Measurements from ENCODE around the gene BCR. TPM values are rescaled to one million over a fixed set of nuclear protein-coding genes. Genes with fewer than 3 reads are reported as not detected.
A peak's percentile ranks its signal among the peaks of the same experiment; 100 is the strongest.

The BCR gene
- total and polyA plus RNA-seq, 10 donors: 15.2 to 64.8 (median 50.7) TPM

- intact Hi-C loops (cut with DNase I; ENCODE audit: low total_unique reads): no loop called here
- H3K27ac ChIP-seq: peak overlapping the region in 1 of 8 donors; percentile 26
Observed at GRCh38 chr22:23156286-23156685, 24.0 kb upstream of the BCR start.

GRCh38 chr22:23157560-23158515, 22.5 kb upstream of the BCR start:
- intact Hi-C loops (cut with DNase I; ENCODE audit: low total_unique reads): no loop called here
- 81 to 92% (median 88%) methylated on average over 14 to 22 of the region's 22 CpGs for WGBS, 5 donors
- H3K36me3 ChIP-seq: peaks cover 0 to 4% (median 0%) of the 10 kb centered on the region in 6 donors
- no peaks in the 10 kb centered on the region for H3K9me3 ChIP-seq
- peak overlapping the region in 1 of 8 donors; percentile 26 for H3K27ac ChIP-seq
- H3K4me3 ChIP-seq: no peak overlapping the region
- no peaks in the 10 kb centered on the region for H3K27me3 ChIP-seq (replicated peaks in 1 of 7)
- TF ChIP-seq POLR2A (IDR thresholded peaks at IDR 0.05) (no peak), CTCF (IDR thresholded peaks at IDR 0.05 in 8 of 11, conservative IDR thresholded peaks at IDR 0.05 in 3 of 11) (no peak), POLR2AphosphoS5 (IDR thresholded peaks at IDR 0.05) (no peak)
- peak; percentile 69 for DNase-seq
- H3K4me1 ChIP-seq: peaks cover 0 to 37% (median 10%) of the 10 kb centered on the region in 6 donors

More at GRCh38 chr22:23156286-23156685, 24.0 kb upstream of the BCR start:
- H3K27me3 ChIP-seq (replicated peaks in 1 of 7): no peaks in the 10 kb centered on the region
- TF ChIP-seq POLR2AphosphoS5 (IDR thresholded peaks at IDR 0.05): no peak
- TF ChIP-seq CTCF (IDR thresholded peaks at IDR 0.05 in 8 of 11, conservative IDR thresholded peaks at IDR 0.05 in 3 of 11): no peak
- no peak for TF ChIP-seq POLR2A (IDR thresholded peaks at IDR 0.05)
- no peaks in the 10 kb centered on the region for H3K36me3 ChIP-seq
- no peak overlapping the region for H3K4me3 ChIP-seq
- no peaks in the 10 kb centered on the region for H3K9me3 ChIP-seq
- WGBS, 5 donors: 53 to 64% (median 60%) methylated on average over 8 of the region's 8 CpGs
- H3K4me1 ChIP-seq: peaks cover 0 to 53% (median 24%) of the 10 kb centered on the region in 6 donors
- DNase-seq: peak; percentile 74

GRCh38 chr22:23158516-23159290, 21.6 kb upstream of the BCR start:
- intact Hi-C loops (cut with DNase I; ENCODE audit: low total_unique reads): no loop called here
- 82 to 91% (median 88%) methylated on average over 7 to 14 of the region's 14 CpGs for WGBS, 5 donors
- peaks cover 0 to 29% (median 3%) of the 10 kb centered on the region in 6 donors for H3K4me1 ChIP-seq
- no peak overlapping the region for H3K4me3 ChIP-seq
- DNase-seq: peak; percentile 71
- no peaks in the 10 kb centered on the region for H3K27me3 ChIP-seq (replicated peaks in 1 of 7)
- TF ChIP-seq CTCF (IDR thresholded peaks at IDR 0.05 in 8 of 11, conservative IDR thresholded peaks at IDR 0.05 in 3 of 11) (no peak), POLR2A (IDR thresholded peaks at IDR 0.05) (no peak), POLR2AphosphoS5 (IDR thresholded peaks at IDR 0.05) (no peak)
- H3K27ac ChIP-seq: peak overlapping the region in 2 of 8 donors; percentile 67 to 75
- peaks cover 0 to 4% (median 0%) of the 10 kb centered on the region in 6 donors for H3K36me3 ChIP-seq
- no peaks in the 10 kb centered on the region for H3K9me3 ChIP-seq
